GM13976 (cell line): ENCODE measurements around the gene PRKG1.
"Not testable (repeated sequence)": the region's sequence is repeated elsewhere in the genome, so short reads cannot be mapped to it uniquely, and the experiment has no call there.

Source experiments
- DNase-seq: peaks from one replicate; pipeline ENCODE4 v3.0.0; 2012; ENCODE audit warnings: low spot score
- CTCF ChIP-seq: IDR thresholded peaks from 2 replicates; pipeline ENCODE4 v1.5.1; 2012; ENCODE audit warnings: borderline replicate concordance, mild to moderate bottlenecking; ENCODE audit not compliant: insufficient read depth; ENCODE audit errors: extremely low read depth, missing control alignments, control extremely low read depth
- in situ Hi-C: fragments of 300-500 bp; cut with MboI; formaldehyde crosslinking; loops from one replicate; pipeline ENCODE4 v1.12.0; 2022; ENCODE audit warnings: low sequenced_read_pairs, mixed read lengths, inconsistent platforms; ENCODE audit not compliant: unreplicated experiment

Gene PRKG1

GRCh38 chr10:51326174-51326573 is 251.9 kb downstream of the PRKG1 start:
- no peak for TF ChIP-seq CTCF
- DNase-seq, result no peak
- in situ Hi-C loops, result no loop called here

- in situ Hi-C loops, result no loop called here
- DNase-seq, result no peak
- TF ChIP-seq CTCF, result no peak
Observed at GRCh38 chr10:51327432-51327831, 253.1 kb downstream of the PRKG1 start.

- DNase-seq, result no peak
- no peak for TF ChIP-seq CTCF
- in situ Hi-C loops, result no loop called here
Observed at GRCh38 chr10:51340366-51340765, 266.1 kb downstream of the PRKG1 start.

- no peak for TF ChIP-seq CTCF
- DNase-seq, result no peak
Observed at GRCh38 chr10:51340845-51341610, 266.7 kb downstream of the PRKG1 start.

GRCh38 chr10:51341745-51342144 is 267.5 kb downstream of the PRKG1 start:
- DNase-seq, in situ Hi-C loops: not testable (repeated sequence)

More at GRCh38 chr10:51340845-51341610, 266.7 kb downstream of the PRKG1 start:
- in situ Hi-C loops, result no loop called here

GRCh38 chr10:51342381-51342780 is 268.1 kb downstream of the PRKG1 start:
- no peak for DNase-seq
- no peak for TF ChIP-seq CTCF
- in situ Hi-C loops, result no loop called here

- no peak for DNase-seq
- no peak for TF ChIP-seq CTCF
- in situ Hi-C loops, result no loop called here
Observed at GRCh38 chr10:51343391-51343790, 269.1 kb downstream of the PRKG1 start.
